Astrocyte (in vitro differentiated cells and primary cell): ENCODE data around the gene TMEM178B. TPM values are rescaled to one million over a fixed set of nuclear protein-coding genes. Genes with fewer than 3 reads are reported as not detected.

Experiments
- DNase-seq: peaks from one replicate; pipeline ENCODE4 v3.0.0-alpha.2; 2010; ENCODE audit warnings: low read depth
- FAIRE-seq: peaks from 2 replicates; lab custom pipeline; 2011; peaks lifted over from hg19 to GRCh38; lab: Jason Lieb, UNC
- H2AFZ ChIP-seq: 2 replicates; pipeline ENCODE4 v1.6.0; 2012; ENCODE audit warnings: low read depth, low read length, inconsistent platforms
- H3K27ac ChIP-seq: 2 replicates; pipeline ENCODE4 v1.5.1; 2011; ENCODE audit warnings: low read depth, low read length, inconsistent platforms
- H3K27me3 ChIP-seq: 2 replicates; pipeline ENCODE4 v1.6.0; 2011; ENCODE audit warnings: low read length, inconsistent platforms; ENCODE audit not compliant: insufficient read depth
- H3K36me3 ChIP-seq: 2 replicates; pipeline ENCODE4 v1.5.1; 2011; ENCODE audit warnings: low read length, inconsistent platforms; ENCODE audit not compliant: insufficient read depth
- H3K4me1 ChIP-seq: 2 replicates; pipeline ENCODE4 v1.5.1; 2011; ENCODE audit warnings: low read length, inconsistent platforms; ENCODE audit not compliant: insufficient read depth
- H3K4me2 ChIP-seq: 2 replicates; pipeline ENCODE4 v1.6.0; 2012; ENCODE audit warnings: low read length, inconsistent platforms
- H3K4me3 ChIP-seq: 2 replicates; pipeline ENCODE4 v1.5.1; 2011; ENCODE audit warnings: low read depth, mild to moderate bottlenecking, low read length, inconsistent platforms; ENCODE audit not compliant: insufficient read depth
- H3K79me2 ChIP-seq: 2 replicates; pipeline ENCODE4 v1.6.0; 2012; ENCODE audit warnings: mild to moderate bottlenecking, low read length, inconsistent platforms; ENCODE audit not compliant: insufficient read depth
- H3K9ac ChIP-seq: 2 replicates; pipeline ENCODE4 v1.6.0; 2012; ENCODE audit warnings: mild to moderate bottlenecking, low read length, inconsistent platforms
- H3K9me3 ChIP-seq: 2 replicates; pipeline ENCODE4 v1.5.1; 2012; ENCODE audit warnings: low read depth, mild to moderate bottlenecking, low read length, inconsistent platforms; ENCODE audit not compliant: insufficient read depth
- H4K20me1 ChIP-seq: 2 replicates; pipeline ENCODE4 v1.6.0; 2012; ENCODE audit warnings: low read length, inconsistent platforms; ENCODE audit not compliant: insufficient read depth
- H3K27ac Mint-ChIP-seq: one replicate; pipeline ENCODE4 v1.8.0; 2021; ENCODE audit warnings: mild to moderate bottlenecking, mixed read lengths; ENCODE audit not compliant: unreplicated experiment
- H3K27me3 Mint-ChIP-seq: one replicate; pipeline ENCODE4 v1.8.0; 2021; ENCODE audit warnings: low read depth, mixed read lengths; ENCODE audit not compliant: unreplicated experiment
- H3K36me3 Mint-ChIP-seq: one replicate; pipeline ENCODE4 v1.8.0; 2021; ENCODE audit warnings: low read depth, mixed read lengths; ENCODE audit not compliant: unreplicated experiment
- H3K4me1 Mint-ChIP-seq: one replicate; pipeline ENCODE4 v1.8.0; 2021; ENCODE audit warnings: low read depth, mixed read lengths; ENCODE audit not compliant: unreplicated experiment
- H3K4me3 Mint-ChIP-seq: one replicate; pipeline ENCODE4 v1.8.0; 2021; ENCODE audit warnings: mild to moderate bottlenecking, moderate library complexity, mixed read lengths; ENCODE audit not compliant: unreplicated experiment
- H3K9me3 Mint-ChIP-seq: one replicate; pipeline ENCODE4 v1.8.0; 2021; ENCODE audit warnings: mild to moderate bottlenecking, mixed read lengths; ENCODE audit not compliant: unreplicated experiment
- CTCF ChIP-seq: IDR thresholded peaks from 2 replicates; pipeline ENCODE4 v1.5.1; 2011; ENCODE audit warnings: low read depth, mild to moderate bottlenecking, inconsistent platforms, low read length, moderate library complexity; ENCODE audit not compliant: insufficient read depth
- EZH2 ChIP-seq: IDR thresholded peaks from 2 replicates; pipeline ENCODE4 v1.6.1; 2012; ENCODE audit warnings: mild to moderate bottlenecking, low read length, inconsistent platforms; ENCODE audit not compliant: insufficient read depth
- total RNA-seq: library from RNA; stranded (reverse); gene quantifications from 2 replicates; pipeline ENCODE4 v1.2.1, GENCODE V29; 2021

TMEM178B gene
- total RNA-seq, 1 donor from 2014 or later = 3.9 TPM

- peak overlapping the region; percentile 90 for H3K4me2 ChIP-seq
- H3K4me1 ChIP-seq = peaks cover 6% of the 10 kb centered on the region
- H3K27ac Mint-ChIP-seq = no peak overlapping the region
- H3K9me3 ChIP-seq = no peaks in the 10 kb centered on the region
- DNase-seq (peak; percentile 74), FAIRE-seq (no peak)
- H3K36me3 ChIP-seq = no peaks in the 10 kb centered on the region
- peak overlapping the region; percentile 56 for H3K4me3 ChIP-seq
- no peak overlapping the region for H3K27ac ChIP-seq
- H2AFZ ChIP-seq = peak overlapping the region; percentile 80
- peak overlapping the region; percentile 78 for H3K4me3 Mint-ChIP-seq
- H3K36me3 Mint-ChIP-seq = no peaks in the 10 kb centered on the region
- H3K27me3 Mint-ChIP-seq = peaks cover 45% of the 10 kb centered on the region
- TF ChIP-seq CTCF (no peak), EZH2 (peak; percentile 2)
- H3K79me2 ChIP-seq = no peaks in the 10 kb centered on the region
- H3K4me1 Mint-ChIP-seq = peaks cover 3% of the 10 kb centered on the region
- H3K9me3 Mint-ChIP-seq = no peaks in the 10 kb centered on the region
- peaks cover 37% of the 10 kb centered on the region for H3K27me3 ChIP-seq
- H4K20me1 ChIP-seq = no peaks in the 10 kb centered on the region
- H3K9ac ChIP-seq = no peak overlapping the region
Measured at GRCh38 chr7:141072548-141073172, 1.2 kb upstream of the TMEM178B start.

- Mint-ChIP-seq H3K4me3 (peak overlapping the region; percentile 78), H3K9me3 (no peaks in the 10 kb centered on the region), H3K27me3 (peaks cover 41% of the 10 kb centered on the region), H3K4me1 (peaks cover 3% of the 10 kb centered on the region), H3K36me3 (no peaks in the 10 kb centered on the region), H3K27ac (no peak overlapping the region)
- peak overlapping the region; percentile 66 for H2AFZ ChIP-seq
- peaks cover 6% of the 10 kb centered on the region for H3K4me1 ChIP-seq
- H3K27me3 ChIP-seq = peaks cover 37% of the 10 kb centered on the region
- DNase-seq = peak; percentile 44
- H3K27ac ChIP-seq = no peak overlapping the region
- H3K79me2 ChIP-seq = no peaks in the 10 kb centered on the region
- no peaks in the 10 kb centered on the region for H3K9me3 ChIP-seq
- H3K9ac ChIP-seq = no peak overlapping the region
- no peaks in the 10 kb centered on the region for H4K20me1 ChIP-seq
- no peaks in the 10 kb centered on the region for H3K36me3 ChIP-seq
- peak overlapping the region; percentile 90 for H3K4me2 ChIP-seq
- peak overlapping the region; percentile 56 for H3K4me3 ChIP-seq
- FAIRE-seq = no peak
- TF ChIP-seq EZH2 = peak; percentile 55
- no peak for TF ChIP-seq CTCF
Measured at GRCh38 chr7:141073173-141073640, 657 bp upstream of the TMEM178B start.
